Pons (tissue), 1 donor: ENCODE measurements around the gene APLN.

Experiments used
- DNase-seq: peaks from one replicate; pipeline ENCODE4 v3.0.0-alpha.2; 2016; ENCODE audit warnings: low spot score

The APLN gene

GRCh38 chrX:129596077-129596476, 58.7 kb downstream of the APLN start:
- DNase-seq, result no peak
